HK-2 (cell line): ENCODE results near the gene PSEN2.

Experiments used
- DNase-seq: peaks from one replicate; pipeline ENCODE4 v3.0.0-alpha.2; 2018; ENCODE audit not compliant: unreplicated experiment

The PSEN2 gene

DNA sequence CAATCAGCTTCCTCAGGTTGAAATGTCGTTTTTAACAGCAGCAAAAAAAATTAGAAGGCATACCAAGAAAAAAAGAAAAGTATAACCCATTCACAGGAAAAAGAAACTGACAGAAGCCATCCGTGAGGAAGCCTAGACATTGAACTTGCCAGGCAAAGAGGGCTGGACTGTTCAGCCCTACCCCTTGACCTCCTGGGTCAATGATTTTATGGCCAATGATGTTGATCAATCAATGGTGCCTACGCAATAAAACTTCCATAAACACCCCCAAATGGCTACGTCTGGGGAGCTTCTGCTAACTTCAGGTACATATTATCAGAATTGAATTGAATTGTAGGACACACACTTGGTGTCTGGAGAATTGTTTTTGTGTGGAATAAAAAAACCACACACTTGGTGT, 4.8 kb upstream of the PSEN2 start:
- no peak for DNase-seq

DNA sequence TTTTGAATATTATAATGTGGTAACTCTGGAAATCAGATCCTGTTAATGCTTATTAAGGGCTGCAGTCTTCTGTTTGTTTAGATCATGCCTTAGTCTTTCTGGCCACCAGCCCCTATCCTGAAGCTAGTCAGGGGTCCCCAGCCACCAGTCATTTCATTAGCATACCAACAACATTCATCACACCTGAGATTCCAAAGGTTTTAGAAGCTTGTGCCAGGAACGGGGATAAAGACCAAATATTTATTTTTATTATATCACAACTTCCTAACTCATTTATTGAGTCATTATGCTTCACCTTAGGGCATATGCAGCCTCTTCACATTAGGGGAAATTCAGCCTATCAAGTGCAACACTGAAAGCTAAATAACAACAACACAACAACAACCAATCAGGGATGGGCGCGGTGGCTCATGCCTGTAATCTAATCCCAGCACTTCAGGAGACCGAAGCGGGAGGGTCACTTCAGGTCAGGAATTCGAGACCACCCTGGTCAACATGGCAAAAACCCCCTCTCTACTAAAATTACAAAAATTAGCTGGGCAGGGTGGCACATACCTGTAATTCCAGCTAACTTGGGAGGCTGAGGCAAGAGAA, 2.9 kb upstream of the PSEN2 start:
- DNase-seq, result no peak

DNA sequence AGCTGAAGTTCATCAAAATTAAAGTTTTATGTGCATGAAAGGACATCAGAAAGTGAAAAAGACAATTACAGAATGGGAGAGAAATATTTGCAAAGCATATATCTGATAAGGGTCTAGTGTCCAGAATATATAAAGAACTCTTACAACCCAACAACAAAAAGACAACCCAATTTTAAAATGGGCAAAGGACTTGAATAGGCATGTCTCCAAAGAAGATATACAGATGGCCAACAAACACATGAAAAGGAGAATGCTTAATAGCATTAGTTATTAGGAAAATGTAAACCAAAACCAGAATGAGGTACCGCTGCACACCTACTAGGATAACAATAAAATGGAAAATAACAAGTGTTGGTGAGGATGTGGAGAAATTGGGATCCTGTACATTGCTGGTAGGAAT, 1.7 kb upstream of the PSEN2 start:
- no peak for DNase-seq

DNA sequence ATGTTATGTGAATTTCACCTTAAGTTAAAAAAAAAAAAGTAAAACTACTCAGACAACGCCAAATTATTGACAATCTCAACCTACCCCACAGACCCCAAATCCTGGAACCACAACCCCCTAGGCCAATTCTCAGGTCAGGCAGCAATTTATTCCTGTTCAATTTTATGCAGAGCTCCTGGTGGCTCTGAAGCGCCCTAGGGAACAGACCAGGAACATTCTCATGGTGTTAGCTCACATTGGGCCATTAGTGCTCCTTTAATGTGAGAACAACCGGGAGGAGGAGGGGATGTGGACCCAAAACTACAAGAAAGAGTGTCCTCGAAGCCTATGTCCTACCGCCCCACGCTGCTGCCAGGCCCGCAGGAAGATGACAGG, 403 bp upstream of the PSEN2 start:
- DNase-seq, result no peak

DNA sequence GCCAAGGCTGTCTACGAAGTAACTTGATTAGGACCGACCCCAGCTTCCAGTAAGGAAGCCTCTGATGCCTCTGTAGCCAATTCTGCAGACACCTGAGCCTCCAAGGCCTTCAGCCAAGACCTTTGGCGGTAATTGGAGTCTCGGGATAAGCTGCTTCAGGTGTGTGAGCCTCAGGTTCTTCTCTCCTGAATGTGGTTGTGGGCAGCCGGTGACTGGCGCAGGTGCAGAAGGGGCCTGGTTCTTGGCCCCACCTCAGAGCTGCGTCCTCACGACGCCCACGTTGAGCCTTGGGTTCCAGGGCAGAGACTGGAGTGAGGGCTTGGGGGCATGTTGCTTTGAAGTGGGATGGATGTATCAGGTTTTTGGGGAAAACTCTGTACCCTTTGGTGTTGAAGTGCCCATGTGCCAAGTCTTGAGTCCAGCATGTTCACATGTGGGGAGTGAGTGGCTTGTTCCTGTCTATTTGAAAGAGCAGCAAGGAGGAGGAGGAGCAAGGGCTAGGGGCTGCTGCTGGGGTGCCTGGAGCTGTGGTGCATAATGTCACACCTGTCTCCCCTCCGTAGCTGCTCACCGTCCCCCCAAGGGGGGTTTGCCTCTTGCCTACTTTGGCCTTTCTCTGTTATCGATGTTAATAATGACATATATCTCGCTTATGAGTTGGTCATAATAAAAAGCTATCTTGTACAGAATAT, 1.4 kb downstream of the PSEN2 start:
- DNase-seq, result no peak

DNA sequence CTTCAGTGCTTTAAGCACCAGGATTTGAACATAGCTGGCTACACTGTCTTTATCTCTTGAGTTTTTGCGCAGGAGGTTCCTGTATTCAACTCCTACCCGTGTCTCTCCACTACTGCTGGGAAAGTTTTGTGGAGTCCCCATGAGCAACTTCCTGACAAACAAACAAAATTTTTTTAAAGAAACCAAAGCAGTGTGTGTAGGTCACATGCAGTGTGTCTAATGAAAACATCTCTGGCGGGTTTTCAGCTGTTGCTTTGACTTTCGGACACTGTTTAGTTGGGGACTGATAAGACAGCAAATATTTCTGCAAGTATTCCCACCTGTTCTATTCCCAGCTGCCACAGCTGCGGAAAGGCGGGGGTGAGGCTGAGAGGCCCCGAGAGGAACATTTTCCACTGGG, 2.0 kb downstream of the PSEN2 start:
- no peak for DNase-seq

DNA sequence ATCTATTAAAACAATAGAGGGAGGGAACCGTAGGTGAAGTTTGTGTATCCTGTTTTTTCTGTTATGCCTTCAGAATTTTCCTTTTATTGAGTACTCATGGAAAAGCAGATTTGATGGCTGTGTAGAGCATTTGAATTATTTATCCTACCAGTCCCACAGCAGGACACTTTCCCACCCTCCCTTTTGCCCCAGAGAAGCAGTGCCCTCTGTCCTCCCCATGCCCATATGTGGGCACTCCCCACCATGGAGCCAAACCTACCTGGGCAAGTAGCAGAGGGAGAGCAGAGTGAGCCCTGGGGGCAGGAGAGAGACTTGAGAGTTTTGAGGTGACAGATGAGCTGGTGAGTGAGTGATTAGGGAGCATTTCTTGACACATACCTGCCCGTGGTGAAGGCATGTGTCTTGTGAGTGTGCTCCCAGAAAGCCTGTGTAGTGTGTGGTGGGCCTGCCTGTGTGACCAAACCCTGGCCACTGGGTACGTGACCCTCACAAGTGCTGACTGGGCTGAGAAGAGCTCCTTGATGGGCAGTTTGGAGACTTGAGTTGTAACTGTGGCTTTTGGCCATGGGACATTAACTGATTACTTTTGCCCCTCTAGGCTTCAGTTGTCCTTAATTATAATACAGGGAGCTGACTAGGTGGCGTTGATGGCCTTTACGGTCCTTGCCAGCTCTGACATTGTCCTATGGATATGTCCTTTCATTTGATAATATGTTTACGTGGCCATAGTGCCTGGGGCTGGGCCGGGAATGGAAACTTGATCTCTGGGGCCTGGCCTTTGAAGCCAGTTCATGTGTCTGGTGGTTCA, 3.6 kb downstream of the PSEN2 start:
- no peak for DNase-seq

DNA sequence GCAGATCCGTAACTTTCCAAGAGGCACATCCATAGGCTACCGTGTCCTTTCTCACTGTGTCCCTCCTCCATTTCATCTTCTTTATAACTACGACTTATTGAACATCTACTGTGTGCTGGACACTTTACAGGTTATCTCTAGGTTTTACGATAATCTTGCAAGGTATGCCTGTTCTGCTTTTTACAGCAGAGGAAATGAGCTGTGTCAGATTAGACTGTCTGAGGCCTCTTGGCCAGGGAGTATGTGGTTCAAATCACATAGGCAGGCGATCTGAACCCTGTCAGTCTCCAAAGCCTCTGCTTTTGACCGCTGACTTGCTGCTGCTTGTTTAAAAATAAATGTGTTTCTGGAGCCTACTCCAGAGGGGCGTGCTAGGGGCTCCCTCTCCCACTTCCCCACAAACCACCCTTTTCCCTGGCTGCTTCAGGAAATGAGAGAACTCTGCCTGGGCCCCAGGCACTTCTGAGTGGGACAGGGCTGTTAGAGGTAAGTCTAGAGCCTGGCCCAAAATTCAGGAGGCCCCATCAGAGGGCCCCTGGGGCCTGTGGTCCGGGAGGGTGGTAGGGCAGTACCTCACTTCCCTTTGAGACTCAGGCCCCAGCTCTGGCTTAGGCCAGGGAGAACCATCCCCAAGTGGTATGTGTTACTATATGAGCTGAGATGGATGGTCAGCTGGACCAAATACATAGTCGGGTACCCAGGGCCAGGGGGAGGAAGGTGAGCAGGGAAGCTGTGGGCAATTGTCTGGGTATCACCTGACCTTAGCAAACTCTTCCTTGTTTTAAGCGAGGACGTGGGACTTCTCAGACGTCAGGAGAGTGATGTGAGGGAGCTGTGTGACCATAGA, 4.4 kb downstream of the PSEN2 start:
- no peak for DNase-seq

DNA sequence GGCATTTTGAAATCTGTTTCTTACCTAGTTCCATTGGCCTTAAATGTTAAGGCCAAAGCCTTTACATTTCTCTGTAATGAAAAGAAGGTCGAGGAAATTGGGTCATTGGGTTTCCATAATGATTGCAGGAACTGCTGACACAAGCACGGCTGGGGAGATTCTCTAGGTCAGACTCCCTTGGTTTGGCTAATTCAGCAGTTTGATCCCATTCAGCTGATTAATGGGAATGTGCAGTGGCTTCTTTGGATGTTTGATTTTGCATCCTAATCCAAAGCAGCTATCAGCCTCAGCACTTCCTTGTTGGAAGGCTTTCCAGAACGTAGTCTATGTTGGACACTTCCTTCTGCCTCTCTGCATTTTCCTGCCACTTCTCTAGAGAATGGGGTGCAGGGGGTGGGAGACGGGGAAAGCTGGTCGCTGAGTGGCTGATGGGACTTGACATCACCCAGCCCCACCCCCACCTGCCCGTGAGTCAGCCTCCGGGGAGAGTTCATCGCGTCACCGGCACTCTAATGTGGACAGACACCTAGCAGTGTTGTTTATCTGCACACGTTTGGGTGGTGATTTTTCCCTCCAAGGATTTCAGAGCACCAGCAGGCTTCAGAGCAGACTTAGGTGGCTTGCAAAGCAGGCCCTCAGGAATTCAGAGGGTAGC, 5.4 kb downstream of the PSEN2 start:
- peak; percentile 90 for DNase-seq

DNA sequence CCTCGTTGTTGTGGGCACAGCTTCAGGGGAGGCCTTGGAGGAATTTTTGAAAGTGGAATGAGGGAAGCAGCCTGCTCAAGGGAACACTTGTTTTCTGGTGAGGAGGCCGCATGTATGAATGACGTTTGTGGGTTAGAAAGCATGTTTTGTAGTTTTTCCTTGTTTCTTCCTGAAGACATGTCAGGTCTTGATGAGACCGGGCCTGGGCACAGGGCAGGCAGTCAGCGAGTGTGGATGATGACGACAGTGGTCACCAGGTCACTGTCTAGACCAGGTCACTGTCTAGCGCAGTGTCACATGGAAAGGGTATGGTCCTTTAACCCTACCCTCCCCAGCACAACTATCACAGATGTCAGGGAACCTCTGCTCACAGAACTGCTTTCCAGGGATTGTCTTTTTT, 7.3 kb downstream of the PSEN2 start:
- no peak for DNase-seq

DNA sequence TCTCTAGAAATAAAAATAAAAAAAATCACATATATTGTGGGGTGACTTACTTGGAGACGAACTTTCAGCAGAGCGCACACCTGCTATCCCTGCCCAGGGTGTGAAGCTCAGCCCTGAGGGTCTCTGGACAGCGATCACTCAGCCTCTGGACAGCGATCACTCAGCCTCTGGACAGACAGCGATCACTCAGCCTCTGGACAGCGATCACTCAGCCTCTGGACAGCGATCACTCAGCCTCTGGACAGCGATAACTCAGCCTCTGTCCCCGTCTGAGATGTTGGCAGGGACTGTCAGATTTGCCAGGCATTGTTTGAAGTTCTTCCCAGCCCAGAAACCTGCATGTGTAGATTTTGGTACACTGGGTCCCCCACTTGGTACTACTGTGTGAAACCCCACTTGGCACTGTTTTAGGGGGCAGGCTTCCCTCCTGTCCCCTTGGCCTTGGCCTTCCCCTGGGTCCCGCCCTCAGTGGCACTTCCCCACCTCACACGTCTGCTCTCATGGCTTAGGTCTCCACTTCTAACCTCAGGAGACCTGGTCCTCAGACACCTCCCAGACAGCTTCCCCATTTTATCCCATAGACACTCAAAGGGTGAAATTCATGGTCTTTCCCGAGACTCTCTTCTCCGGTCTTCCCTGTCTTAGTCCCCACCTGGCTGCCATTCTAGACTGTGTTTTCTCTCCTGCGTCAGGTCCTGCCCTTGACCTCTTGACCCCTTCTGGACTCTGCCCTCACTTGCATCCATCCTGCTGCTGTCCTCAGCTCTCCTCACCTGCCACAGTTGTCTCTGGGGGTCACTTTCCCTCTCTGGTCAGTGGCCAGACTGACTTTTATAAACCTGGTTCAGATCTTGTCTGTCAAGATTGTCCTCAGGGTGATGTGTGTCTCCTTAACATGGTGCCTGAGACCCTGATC, 10.2 kb downstream of the PSEN2 start:
- no peak for DNase-seq

DNA sequence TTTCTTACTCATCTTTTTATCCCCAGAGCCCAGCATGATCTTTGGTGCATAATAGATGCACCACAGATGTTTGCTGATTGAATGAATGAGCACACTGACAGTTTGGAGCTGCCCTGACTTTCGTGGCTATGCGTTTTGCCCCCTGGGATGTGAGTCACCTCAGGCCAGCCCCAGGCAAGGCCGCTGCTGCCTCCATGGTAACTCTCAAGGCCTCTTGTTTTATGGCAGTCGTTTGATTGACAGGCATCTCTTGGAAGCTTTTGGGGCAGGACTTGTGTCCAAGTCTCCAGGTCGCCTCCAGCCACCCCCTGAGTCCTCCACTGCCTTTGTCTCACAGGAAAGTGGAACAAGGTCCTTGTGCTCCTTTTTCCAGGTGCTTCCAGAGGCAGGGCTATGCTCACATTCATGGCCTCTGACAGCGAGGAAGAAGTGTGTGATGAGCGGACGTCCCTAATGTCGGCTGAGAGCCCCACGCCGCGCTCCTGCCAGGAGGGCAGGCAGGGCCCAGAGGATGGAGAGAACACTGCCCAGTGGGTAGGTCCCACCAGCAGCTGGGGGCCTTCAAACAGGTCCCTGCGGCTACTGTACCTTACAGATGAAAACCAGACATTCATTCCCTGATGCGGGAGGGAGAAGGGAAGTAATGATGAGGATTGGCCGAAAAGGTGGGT, 11.2 kb downstream of the PSEN2 start:
- DNase-seq, result no peak

DNA sequence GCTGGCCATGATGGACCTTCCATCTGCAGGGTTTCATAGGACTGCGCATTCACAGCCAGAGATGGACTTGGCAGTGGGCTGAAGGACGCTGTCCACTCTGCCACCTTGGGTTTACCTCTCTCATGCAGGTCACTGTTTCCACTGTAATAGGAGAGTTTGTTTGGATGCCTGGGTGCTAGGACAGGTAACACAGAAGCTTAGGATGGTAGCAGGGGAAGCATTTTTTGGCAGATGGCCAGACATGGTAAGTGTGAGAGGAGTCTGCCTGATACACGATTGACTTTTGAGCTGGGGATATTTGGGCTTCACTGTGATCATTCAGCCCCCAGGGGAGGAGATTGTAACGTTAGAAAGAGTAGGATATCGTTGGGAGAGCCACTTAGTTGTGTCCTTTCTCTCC, 11.8 kb downstream of the PSEN2 start:
- no peak for DNase-seq

DNA sequence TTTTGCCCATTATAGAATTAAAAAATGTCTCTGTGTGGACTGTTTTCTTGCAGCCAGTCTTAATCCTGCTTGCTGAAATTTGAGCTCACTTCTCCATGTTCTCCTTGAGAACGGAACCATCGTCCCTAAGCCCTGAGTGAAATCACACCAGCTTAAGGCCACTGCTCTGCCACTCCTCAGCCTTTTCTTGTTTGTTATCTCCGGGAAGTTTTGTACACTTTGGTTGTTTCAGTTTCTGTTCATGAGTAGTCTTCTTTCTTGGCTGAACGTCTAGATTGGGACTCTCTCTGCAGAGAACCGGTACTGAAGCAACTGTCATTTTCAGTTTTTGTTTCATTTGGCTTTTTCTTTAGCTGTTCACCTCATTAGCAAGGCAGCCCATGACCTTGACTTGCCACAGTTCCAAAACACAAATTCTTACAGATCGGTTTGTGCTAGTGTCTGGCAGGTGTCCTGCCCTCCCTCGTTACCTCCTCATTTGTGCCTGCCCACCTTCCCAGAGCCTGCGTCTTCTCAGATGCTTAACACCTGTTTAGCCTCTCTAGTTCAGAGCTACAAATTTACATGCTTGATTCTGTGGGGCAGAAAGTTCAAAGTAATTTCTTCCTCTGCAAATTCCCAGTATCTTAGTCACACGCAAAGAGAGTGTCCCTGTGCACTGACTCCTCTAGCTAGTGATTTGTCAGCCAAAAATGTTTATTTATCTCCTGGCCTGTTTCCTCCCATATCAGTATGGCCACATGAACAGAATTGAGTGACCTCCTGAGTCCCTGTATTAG, 12.4 kb downstream of the PSEN2 start:
- DNase-seq, result no peak

DNA sequence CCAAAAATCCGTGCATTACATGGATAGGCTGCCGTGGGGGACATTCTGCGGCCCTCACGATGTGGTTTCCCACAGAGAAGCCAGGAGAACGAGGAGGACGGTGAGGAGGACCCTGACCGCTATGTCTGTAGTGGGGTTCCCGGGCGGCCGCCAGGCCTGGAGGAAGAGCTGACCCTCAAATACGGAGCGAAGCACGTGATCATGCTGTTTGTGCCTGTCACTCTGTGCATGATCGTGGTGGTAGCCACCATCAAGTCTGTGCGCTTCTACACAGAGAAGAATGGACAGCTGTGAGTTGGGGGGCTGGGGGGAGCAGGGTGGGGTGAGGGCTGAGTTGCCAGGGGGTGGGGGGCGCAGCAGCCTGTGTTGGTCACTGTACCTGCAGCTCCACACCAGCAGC, 13.2 kb downstream of the PSEN2 start:
- DNase-seq, result no peak

DNA sequence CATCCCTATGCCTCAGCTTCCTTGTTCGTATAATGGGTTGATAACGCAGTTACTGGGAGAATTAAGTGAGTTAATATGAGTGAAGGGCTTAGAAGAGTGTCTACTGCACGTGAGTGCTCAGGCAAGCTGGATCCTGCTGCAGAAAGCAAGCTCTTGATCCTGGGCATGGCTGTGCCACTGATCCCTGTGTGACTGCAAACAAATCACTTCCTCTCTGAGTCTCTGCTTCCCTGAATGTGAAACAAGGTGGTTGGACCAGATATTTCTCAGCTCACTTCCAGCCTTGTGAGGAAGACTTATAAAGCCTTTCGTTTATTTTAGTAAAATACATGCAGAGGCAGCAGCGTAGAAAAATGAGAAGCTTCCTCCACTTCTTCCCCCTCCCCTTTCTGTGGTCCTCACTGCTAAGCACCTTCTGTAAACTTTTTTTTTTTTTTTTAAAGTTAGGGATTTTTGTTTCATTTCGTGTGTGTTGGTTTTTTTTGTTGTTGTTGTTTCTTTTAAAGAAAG, 13.8 kb downstream of the PSEN2 start:
- DNase-seq, result no peak

DNA sequence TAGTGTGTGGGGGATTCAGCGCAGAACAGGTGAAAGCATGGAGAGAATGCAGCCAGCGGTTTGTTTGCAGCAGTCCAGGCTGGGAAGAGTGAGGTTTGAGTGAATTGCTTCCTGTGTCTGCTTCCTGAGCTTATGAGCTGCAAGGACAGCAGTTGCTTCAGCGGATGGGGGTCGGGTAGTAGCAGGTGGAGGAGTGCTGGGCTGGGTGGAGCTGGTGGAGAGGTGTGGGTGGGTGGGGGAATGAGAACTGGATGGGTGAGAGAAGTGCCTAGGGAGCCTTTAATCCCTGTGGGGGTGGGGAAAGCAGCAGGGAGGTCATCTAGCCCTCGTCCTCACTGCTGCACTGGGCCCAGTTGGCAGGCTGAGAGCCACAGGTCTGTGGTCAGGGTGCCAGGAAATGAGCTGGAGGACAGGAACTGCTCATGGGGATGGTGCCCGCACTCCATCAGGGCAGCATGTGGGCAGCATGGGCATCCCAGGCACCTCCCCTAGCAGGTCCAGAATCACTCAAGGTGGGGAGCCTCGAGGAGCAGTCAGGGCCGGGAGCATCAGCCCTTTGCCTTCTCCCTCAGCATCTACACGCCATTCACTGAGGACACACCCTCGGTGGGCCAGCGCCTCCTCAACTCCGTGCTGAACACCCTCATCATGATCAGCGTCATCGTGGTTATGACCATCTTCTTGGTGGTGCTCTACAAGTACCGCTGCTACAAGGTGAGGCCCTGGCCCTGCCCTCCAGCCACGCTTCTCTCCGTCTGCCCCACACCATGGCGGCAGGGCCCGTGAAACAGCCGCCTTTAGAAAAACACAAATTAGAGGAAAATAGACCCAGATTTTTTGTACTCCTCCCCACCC, 14.8 kb downstream of the PSEN2 start:
- no peak for DNase-seq
